GM18868 (cell line): ENCODE measurements around the gene SERPINF2.
"Not testable (repeated sequence)": the region's sequence is repeated elsewhere in the genome, so short reads cannot be mapped to it uniquely, and the experiment has no call there.

Experiments used
- ATAC-seq: cut with Tn5 transposase; IDR thresholded peaks from one replicate; pipeline ENCODE4 v1.9.1; 2021; ENCODE audit warnings: mild to moderate bottlenecking, moderate library complexity; ENCODE audit not compliant: unreplicated experiment

Gene SERPINF2

GRCh38 chr17:1762233-1762900, 19.7 kb downstream of the SERPINF2 start:
- no peak for ATAC-seq

DNA sequence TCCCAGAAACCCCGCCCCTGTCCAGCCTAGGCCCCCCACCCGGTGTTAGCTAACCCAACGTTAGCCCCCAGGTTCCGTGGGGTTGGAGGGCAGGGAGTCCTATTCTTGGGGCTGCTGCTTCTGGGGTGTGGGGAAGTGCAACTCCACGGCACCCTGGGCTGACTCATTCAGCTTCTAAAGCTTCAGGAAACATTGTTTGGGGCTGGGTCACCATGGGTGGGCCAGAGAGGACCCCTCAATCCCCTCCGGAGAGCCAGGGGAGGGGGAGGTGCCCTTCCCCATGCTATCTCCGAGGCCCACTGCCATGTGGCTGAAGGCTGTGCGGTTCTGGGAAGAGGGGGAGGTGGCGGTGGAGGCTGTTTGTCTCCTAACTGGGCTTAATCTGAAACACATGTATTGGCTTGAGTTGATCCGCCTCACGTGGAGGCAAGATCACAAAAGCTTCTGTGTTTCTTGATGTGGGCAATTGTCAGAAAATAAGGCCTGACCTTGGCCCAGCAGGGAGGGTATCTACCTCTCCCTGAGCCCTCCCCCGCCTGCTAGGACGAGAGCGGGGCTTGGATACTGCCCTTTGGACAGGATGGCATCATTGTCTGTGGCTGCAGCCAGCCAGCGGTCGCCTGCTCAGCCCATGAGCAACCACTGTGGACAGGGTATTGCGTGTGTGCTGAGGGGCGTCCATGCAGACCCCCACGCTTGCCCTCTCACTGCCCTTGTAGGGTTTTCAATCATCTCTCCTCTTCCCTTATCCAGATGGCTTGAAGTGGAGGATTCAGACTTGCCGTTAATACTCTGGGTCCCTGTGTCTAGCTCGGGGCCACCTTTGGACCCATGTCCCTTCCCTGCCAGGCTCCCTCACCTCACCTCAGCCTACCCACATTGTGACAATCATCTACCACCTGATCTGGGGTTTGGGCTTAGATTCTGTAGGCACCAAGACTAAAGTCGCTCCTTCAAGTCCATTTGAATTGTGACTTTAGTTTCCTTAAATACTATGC, 20.5 kb downstream of the SERPINF2 start:
- no peak for ATAC-seq

GRCh38 chr17:1764284-1764683, 21.6 kb downstream of the SERPINF2 start:
- no peak for ATAC-seq

GRCh38 chr17:1764705-1765104, 22.0 kb downstream of the SERPINF2 start:
- ATAC-seq = not testable (repeated sequence)

- no peak for ATAC-seq
These were observed 22.9 kb downstream of the SERPINF2 start for GRCh38 chr17:1765576-1765975.

DNA sequence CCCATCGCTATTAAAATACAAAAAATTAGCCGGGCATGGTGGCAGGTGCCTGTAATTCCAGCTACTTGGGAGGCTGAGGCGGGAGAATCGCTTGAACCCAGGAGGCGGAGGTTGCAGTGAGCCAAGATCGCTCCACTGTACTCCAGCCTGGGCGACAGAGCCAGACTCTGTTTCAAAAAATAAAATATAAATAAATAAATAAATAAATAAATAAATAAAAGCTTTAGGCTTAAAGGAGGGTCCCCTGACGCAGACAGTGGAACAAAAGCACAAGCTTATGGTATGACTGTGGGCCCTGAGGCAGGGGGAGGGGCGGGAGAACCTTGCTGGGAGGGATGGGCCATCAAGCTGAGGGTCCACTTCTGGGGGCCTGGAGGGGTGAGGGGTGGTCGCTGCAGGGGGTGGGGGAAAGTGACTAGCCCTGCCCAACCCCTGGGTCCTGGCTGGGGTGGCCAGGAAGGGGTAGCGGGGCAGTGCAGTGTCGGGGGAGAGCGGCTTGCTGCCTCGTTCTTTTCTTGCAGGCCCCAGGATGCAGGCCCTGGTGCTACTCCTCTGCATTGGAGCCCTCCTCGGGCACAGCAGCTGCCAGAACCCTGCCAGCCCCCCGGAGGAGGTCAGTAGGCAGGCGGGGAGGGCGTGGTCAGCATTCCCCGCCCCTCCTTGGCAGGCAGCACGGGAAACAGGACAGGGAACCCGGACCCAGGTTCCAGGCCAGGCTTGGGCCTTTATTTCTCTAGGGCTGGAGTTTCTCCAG, 23.9 kb downstream of the SERPINF2 start:
- ATAC-seq = no peak

DNA sequence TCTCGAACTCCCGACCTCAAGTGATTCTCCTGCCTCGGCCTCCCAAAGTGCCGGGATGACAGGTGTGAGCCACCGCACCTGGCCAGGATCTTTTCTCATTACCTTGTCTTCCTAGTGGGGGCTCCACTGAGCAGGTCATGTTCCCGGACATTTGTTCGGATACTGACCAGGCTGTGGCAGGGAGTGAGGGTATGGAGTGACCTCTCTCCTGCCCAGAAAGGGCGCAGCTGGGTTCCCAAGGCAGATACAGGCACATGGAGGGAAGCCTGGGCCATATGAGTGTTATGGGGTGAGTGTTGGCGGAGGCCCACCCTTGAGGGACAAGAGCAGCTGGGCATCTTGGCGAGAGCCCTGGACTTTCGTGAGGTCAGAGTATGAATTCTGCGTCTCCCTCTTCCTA, 24.7 kb downstream of the SERPINF2 start:
- ATAC-seq = no peak

DNA sequence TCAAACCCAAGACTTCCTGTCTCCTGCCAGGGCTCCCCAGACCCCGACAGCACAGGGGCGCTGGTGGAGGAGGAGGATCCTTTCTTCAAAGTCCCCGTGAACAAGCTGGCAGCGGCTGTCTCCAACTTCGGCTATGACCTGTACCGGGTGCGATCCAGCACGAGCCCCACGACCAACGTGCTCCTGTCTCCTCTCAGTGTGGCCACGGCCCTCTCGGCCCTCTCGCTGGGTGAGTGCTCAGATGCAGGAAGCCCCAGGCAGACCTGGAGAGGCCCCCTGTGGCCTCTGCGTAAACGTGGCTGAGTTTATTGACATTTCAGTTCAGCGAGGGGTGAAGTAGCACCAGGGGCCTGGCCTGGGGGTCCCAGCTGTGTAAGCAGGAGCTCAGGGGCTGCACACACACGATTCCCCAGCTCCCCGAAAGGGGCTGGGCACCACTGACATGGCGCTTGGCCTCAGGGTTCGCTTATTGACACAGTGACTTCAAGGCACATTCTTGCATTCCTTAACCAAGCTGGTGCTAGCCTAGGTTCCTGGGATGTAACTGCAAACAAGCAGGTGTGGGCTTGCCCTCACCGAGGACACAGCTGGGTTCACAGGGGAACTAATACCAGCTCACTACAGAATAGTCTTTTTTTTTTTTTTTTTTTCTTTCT, 27.3 kb downstream of the SERPINF2 start:
- no peak for ATAC-seq

DNA sequence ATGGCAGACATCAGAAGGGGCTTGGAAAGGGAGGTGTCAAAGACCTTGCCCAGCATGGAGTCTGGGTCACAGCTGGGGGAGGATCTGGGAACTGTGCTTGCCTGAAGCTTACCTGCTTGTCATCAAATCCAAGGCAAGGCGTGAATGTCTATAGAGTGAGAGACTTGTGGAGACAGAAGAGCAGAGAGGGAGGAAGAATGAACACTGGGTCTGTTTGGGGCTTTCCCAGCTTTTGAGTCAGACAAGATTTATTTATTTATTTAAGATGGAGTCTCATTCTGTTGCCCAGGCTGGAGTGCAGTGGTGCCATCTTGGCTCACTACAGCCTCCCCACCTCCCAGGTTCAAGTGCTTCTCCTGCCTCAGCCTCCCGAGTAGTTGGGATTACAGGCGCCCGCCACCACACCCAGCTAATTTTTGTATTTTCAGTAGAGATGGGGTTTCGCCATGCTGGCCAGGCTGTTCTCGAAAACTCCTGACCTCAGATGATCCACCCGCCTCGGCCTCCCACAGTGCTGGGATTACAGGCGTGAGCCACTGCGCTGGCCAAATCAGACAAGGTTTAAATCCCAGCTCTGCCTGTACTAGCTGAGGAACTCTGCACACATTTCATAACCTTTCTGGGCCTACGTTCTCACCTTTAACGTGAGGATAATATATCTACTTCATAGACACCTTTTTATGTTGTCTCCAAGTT, 30.5 kb downstream of the SERPINF2 start:
- ATAC-seq = not testable (repeated sequence)

DNA sequence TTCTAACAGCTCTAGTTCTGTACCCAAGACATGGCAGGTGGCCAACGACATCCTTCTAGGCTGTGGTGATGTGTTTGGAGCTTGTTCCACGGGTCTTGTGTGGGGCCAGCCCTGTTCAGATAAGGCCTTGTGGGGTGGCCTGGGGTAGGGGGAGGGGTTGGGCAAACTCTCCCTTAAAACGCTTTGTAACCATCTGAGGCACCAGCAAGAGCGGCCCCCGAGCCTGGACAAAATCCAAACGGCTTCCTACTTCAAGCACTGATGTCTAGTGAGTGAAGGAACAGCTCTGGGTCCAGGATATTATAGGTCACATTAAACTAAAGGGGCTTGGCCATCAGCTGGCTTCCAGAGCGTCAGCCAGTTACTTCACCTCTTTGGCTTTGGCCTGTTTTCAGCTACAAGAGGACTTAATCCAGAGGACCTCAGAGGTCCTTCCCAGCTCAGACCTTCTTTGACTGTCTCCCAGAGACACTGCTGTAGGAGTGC, 31.1 kb downstream of the SERPINF2 start:
- no peak for ATAC-seq

- ATAC-seq = no peak
These were observed 31.9 kb downstream of the SERPINF2 start for GRCh38 chr17:1774390-1775176.

- ATAC-seq = no peak
These were observed 33.7 kb downstream of the SERPINF2 start for GRCh38 chr17:1776328-1776727.

DNA sequence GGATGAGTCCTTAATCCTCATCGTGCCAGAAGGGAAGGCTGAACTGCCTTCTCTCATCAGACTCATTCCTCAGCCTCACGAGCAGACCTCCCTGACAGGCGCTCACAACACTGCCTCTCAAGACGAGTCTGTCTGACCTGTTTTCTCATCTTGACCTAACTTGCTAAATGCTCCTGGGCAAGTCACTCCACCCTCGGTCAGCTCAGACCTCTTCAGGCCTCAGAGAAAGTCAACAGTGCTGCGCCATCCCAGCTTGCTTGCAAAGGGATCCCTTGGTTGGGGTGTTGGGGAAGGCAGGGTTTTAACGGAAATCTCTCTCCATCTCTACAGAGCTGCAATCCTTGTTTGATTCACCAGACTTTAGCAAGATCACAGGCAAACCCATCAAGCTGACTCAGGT, 34.2 kb downstream of the SERPINF2 start:
- no peak for ATAC-seq

GRCh38 chr17:1779571-1780131, 37.0 kb downstream of the SERPINF2 start:
- no peak for ATAC-seq

- no peak for ATAC-seq
These were observed 39.5 kb downstream of the SERPINF2 start for GRCh38 chr17:1782171-1782567.

- ATAC-seq = no peak
These were observed 40.6 kb downstream of the SERPINF2 start for GRCh38 chr17:1783271-1783670.

GRCh38 chr17:1783834-1784611, 41.4 kb downstream of the SERPINF2 start:
- no peak for ATAC-seq

GRCh38 chr17:1785930-1786329, 43.3 kb downstream of the SERPINF2 start:
- ATAC-seq = no peak
